Hematopoietic multipotent progenitor cell treated with erythropoietin and hydrocortisone succinate and interleukin-3 and kit ligand, for 17 days (in vitro differentiated cells): ENCODE results near the gene LYG1.
A peak's percentile ranks its signal among the peaks of the same experiment; 100 is the strongest.
"Not testable (repeated sequence)": the region's sequence is repeated elsewhere in the genome, so short reads cannot be mapped to it uniquely, and the experiment has no call there.

Experiments used
- DNase-seq: peaks from one replicate; pipeline ENCODE4 v3.0.0-alpha.2; 2015; ENCODE audit warnings: low spot score

The LYG1 gene

DNA sequence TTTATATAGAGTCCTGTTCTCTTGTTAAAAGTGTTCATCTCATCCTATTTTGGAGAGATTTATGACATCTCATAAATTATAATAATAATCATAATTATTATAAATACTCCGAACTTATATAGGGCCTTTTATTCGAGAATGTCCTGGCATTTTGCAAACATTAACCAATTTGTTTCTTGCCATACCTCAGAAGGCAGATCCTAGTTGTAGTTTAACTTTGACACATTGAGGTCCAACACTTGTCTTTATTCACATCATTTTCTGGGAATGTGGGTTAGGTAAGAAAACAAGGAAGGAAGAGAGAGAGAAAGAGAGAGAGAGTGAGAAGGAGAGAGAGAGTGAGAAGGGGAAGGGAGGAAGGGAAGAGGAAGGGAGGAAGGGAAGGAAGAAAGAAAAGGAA, at the start of gene LYG1:
TSS of gene LYG1 (minus strand) at position 101 of the 400 bp plus-strand sequence. CDS start 5,527 bp downstream, outside the sequence.
- not testable (repeated sequence) for DNase-seq

DNA sequence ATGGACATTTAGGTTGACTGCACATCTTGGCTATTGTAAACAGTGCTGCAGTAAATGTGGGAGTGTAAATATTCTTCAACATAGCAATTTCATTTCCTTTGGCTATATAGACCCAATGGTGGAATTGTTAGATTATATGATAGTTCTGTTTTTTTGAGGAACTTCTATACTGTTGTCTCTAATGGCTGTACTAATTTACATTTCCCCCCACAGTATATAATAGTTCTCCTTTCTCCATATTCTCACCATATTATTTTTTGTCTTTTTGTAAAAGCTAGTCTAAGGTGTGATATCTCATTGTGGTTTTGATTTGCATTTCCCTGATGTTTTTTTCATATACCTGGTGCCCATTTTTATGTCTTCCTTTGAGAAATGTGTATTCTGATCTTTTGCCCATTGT, 49.2 kb upstream of the LYG1 start:
- DNase-seq: no peak

DNA sequence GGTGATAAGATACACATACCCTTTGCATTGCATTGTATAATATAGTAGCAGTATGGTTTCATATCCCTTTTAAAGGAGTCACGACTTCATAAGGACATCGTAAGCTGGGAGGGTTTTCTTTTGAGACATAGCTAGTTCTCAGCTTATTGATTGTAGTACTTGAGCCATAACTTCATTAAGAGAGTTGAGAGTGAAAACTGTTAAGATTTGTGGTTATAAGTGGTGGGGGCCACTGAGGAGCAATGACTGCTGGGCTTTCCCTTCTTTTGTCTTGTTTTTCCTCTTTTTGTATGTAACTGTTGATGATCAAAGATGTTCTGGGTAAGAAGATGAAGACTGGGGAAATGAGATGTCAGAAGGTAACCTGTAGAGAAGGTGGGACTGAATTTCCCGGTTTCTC, 47.2 kb upstream of the LYG1 start:
- DNase-seq: no peak

GRCh38 chr2:99346218-99346617, 45.2 kb upstream of the LYG1 start:
- DNase-seq: no peak

DNA sequence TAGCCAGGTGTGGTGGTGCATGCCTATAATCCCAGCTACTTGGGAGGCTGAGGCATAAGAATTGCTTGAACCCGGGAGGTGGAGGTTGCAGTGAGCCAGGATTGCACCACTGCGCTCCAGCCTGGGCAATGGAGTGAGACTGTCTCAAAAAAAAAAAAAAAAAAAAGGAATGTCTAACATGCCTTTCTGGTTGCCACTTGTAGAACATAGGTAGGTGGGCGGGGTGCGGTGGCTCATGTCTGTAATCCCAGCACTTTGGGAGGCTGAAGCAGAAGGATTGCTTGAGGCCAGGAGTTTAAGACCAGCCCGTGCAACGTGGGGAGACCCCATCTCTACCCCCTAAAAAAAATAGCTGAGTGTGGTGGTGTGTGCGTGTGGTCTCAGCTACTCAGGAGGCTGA, 44.4 kb upstream of the LYG1 start:
- not testable (repeated sequence) for DNase-seq

DNA sequence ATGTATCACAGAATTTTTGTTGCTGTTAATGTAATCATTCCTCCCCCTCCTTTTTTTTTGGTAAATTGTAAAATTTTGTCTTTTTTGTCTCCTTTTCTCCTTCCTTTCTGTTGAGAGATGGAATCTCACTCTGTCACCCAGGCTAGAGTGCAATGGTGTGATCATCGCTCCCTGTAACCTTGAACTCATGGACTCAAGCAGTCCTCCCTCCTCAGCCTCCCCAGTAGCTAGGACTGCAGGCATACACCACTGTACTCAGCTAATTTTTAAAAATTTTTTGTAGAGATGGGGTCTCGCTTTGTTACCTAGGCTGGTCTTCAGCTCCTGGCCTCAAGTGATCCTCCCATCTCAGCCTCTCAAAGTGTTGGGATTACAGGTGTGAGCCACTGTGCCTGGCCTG, 41.5 kb upstream of the LYG1 start:
- no peak for DNase-seq

DNA sequence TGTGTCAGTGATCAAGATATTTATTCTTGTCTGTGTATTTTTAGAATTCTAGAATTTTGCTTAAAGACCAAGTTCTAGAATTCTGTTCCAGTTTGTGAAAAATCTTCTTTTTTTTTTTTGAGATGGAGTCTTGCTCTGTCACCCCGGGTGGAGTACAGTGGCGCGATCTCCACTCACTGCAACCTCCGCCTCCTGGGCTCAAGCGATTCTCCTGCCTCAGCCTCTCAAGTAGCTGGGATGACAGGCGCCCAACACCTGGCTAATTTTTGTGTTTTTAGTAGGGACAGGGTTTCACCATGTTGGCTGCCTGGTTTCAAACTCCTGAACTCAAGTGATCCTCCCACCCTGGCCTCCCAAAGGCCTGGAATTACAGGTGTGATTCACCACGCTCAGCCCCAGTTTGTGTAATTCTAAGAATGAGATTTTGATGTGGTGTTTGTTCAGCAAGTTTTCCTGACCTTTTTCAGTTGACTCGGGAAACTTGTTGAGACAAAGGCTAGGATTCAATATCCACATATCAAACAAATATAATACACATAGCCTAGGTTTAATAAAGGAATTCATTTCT, 39.8 kb upstream of the LYG1 start:
- DNase-seq: no peak

DNA sequence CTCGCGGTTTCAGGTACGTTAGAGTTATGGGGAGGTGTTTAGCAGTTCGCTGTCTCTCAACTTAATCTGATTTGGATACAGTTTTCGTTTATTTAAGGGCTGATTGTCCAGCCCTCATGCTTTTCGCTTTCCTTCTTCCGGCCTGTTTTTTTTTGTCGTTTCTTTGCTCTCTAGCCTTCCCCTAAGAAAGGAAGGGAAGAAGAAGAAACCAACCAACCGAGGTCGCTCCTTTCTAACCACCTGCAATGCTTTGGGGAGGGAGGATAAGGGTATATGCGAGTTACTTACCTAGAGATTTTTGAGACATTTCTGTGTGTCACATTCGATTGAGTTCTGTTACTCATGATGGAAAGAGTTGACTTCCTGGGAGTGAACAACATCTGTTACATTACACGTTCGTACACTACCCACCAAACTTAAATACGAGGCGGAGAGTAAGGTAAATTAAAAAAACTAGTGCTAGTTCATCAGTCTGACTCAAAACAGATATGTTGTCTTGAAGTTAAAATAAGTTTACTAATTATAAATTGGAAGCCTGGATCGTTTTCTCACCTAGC, 37.1 kb upstream of the LYG1 start:
- peak; percentile 55 for DNase-seq

DNA sequence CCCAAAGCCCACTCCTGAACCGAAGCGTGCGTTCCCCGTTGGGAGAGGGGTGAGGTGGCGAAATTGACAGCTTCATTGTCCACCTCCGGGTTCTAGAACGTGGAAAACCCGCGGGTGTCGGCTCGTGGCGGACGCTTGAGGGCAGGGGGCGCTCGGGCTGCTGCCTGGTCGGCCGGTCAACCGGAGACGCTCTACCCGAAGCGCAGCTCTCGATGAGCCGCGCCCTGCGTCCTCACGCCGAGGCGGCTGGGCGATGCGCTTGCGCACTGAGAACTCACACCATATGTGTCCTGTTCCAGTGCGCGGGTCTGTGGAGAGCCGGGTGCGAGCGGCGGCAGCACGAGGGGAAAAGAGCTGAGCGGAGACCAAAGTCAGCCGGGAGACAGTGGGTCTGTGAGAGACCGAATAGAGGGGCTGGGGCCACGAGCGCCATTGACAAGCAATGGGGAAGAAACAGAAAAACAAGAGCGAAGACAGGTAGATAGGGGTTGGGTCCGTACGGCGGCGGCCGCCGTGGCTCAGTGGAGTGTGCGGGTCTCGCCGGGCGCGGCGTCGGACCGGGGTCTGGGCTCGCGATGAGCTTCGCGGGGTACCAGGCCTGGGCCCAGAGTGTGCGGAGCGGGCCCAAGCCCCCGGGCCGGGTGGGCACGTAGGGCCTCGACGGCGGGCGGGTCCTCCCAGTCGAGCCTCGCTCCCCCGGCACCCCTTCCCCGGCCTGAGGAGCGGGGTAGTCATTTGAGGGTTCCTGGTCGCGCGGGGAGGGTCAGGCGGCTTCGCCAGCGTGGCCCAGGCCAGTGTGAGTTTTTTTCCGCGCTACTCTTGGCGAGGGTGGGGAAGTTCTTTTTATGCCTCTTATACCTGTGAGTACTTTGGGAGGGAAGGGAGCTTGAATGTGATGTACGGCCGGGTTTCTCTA, 36.4 kb upstream of the LYG1 start, which contains the start of gene EIF5B:
TSS of gene EIF5B (plus strand) at position 277 of the 916 bp plus-strand sequence. CDS start at position 443, 166 bp downstream.
- DNase-seq: peak; percentile 98

- no peak for DNase-seq
Observed at GRCh38 chr2:99336804-99337112, 35.8 kb upstream of the LYG1 start.

- DNase-seq: peak; percentile 100
Observed at GRCh38 chr2:99335911-99336803, 35.2 kb upstream of the LYG1 start, which contains the start of gene TXNDC9. TXNDC9 (minus strand) TSS chr2:99336333; CDS start chr2:99333210, 3,123 bp downstream.

GRCh38 chr2:99325384-99325783, 24.4 kb upstream of the LYG1 start:
- no peak for DNase-seq

GRCh38 chr2:99317873-99318200, 16.8 kb upstream of the LYG1 start:
- DNase-seq: not testable (repeated sequence)

- no peak for DNase-seq
Observed at GRCh38 chr2:99317161-99317872, 16.3 kb upstream of the LYG1 start.

DNA sequence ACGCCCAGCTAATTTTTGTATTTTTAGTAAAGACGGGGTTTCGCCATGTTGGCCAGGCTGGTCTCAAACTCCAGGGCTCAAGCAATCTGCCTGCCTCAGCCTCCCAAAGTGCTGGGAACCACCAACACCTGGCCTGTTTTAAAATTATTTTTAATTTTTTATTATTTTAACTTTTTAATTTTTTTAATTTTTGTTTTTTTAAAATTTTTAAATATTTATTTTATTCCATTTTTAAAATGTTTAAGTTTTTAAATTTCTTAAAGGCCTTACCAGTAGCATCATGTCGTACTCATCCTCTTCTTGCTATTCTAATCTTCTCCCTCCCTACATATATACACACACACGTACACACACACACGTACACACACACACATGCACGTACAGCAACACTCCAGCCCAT, 1.4 kb downstream of the LYG1 start:
- no peak for DNase-seq

- DNase-seq: no peak
Observed at GRCh38 chr2:99297994-99298393, 3.0 kb downstream of the LYG1 start.

GRCh38 chr2:99285526-99285925, 15.5 kb downstream of the LYG1 start:
- DNase-seq: no peak

DNA sequence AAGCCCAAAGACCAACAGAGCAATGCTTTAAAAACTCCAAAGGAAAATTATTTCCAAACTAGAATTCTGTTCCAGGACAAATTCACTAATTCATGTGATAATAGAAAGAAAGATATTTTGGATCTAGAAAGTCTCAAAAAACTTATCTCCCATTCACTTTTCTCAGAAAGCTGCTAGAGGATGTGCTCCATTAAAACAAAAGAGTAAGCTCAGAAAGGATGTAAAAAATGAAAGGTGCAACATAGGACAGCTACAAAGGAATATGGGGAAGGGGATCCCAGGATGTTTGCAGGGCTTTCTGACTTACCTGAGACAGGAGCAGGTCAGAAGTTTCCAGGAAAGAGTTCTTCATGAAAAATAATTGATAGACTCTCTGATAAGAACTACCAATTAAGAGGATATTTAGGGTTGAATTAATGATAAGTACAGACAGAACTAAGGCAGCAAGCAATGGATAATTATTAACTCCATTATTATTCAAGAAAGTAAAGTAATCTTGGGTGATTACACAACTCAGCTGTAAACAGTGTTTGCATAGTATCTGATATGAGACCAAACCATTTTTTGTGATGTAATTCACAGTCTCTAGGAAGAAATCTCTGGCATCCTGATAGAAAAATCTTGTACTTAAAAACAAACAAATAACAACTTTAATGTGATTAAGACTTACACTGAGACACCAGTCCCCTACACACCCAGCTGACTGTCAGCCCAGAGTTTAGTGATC, 20.9 kb downstream of the LYG1 start:
- DNase-seq: no peak

GRCh38 chr2:99278793-99279291, 22.2 kb downstream of the LYG1 start:
- no peak for DNase-seq

DNA sequence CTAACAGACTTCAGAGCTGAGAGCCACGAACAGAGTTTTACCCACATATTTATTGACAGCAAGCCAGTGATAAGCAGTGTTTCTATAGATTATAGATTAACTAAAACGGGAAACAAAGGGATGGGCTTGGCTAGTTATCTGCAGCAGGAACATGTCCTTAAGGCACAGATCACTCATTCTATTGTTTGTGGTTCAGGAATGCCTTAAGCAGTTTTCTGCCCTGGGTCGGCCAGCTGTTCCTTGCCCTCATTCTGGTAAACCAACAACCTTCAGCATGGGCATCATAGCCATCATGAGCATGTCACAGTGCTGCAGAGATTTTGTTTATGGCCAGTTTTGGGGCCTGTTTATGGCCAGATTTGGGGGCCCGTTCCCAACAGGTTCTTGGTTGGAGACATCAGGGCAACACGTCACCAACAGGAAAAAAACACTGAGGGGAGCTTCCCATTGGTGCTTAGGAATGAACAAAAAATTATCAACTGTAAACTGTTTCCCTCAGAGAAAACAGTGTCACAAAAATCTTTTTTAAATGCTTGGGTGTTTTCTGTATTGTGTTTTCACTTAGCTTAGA, 22.7 kb downstream of the LYG1 start:
- not testable (repeated sequence) for DNase-seq
